ENCODE data around the gene CDCA4. TPM values are rescaled to one million over a fixed set of nuclear protein-coding genes. Genes with fewer than 3 reads are reported as not detected.

CDCA4 gene
- total RNA-seq, 2 experiments from 2014 or later, result 17.7 to 18.8 TPM

GRCh38 chr14:105019861-105020814, 745 bp downstream of the CDCA4 start:
- no peaks in the 10 kb centered on the region for H3K27me3 ChIP-seq (ENCODE audit: control insufficient read depth in 1 of 2, insufficient read depth in 2 of 2, low read length in 2 of 2)
- Mint-ChIP-seq H3K27me3 (no peaks in the 10 kb centered on the region), H3K9me3 (no peaks in the 10 kb centered on the region), H3K36me3 (ENCODE audit: low read depth) (peaks cover 4% of the 10 kb centered on the region), H3K27ac (peak overlapping the region; percentile 92), H3K4me1 (ENCODE audit: low read depth) (peaks cover 64% of the 10 kb centered on the region), H3K4me3 (peak overlapping the region; percentile 97)
- H3K4me3 ChIP-seq (ENCODE audit: low read length), result peak overlapping the region; percentile 66
- no peaks in the 10 kb centered on the region for H3K36me3 ChIP-seq (ENCODE audit: insufficient read depth, low read length)
- TF ChIP-seq CTCF (IDR thresholded peaks at IDR 0.05), result no peak
- ATAC-seq (ENCODE audit: poor library complexity), result peak; percentile 16
- CTCF ChIA-PET, result interaction anchor here (1.0 to 2.8 kb wide), 4 partner anchors 12 to 70 kb away, joined by 4 to 15 read pairs (median 7); no protein-coding TSS in a partner anchor
- H3K27ac ChIP-seq (ENCODE audit: low read depth in 1 of 2, low read length in 2 of 2), result peak overlapping the region; percentile 64 to 71
- peaks cover 67% of the 10 kb centered on the region for H3K4me1 ChIP-seq (ENCODE audit: insufficient read depth, low read length)
- POLR2A ChIA-PET, result interaction anchor here (0.7 to 2.1 kb wide), 20 partner anchors 11 to 471 kb away, joined by 3 to 23 read pairs (median 5); partner anchors contain the start of genes BRF1, CLBA1, GPR132 and PACS2
- intact Hi-C loops (cut with DNase I, micrococcal nuclease), result loop anchor here (2.0 to 5.0 kb wide), 5 partner anchors 25 to 292 kb away; partner anchors contain the start of genes CLBA1 (in 1 of the 2), GPR132 (in 1 of the 2), PACS2 (in 1 of the 2) and SIVA1 (in 1 of the 2)
- H3K9me3 ChIP-seq (ENCODE audit: control insufficient read depth in 1 of 2, insufficient read depth in 1 of 2, low read length in 2 of 2), result no peaks in the 10 kb centered on the region
- peak; percentile 17 to 88 (median 52) for DNase-seq

GRCh38 chr14:105018414-105018813, 2.5 kb downstream of the CDCA4 start:
- Histone ChIP-seq H3K27ac (ENCODE audit: low read depth in 1 of 2, low read length in 2 of 2) (no peak overlapping the region), H3K9me3 (ENCODE audit: control insufficient read depth in 1 of 2, insufficient read depth in 1 of 2, low read length in 2 of 2) (no peaks in the 10 kb centered on the region), H3K36me3 (ENCODE audit: insufficient read depth, low read length) (no peaks in the 10 kb centered on the region), H3K4me1 (ENCODE audit: insufficient read depth, low read length) (peaks cover 72% of the 10 kb centered on the region), H3K4me3 (ENCODE audit: low read length) (no peak overlapping the region), H3K27me3 (ENCODE audit: control insufficient read depth in 1 of 2, insufficient read depth in 2 of 2, low read length in 2 of 2) (no peaks in the 10 kb centered on the region)
- DNase-seq (no peak), ATAC-seq (ENCODE audit: poor library complexity) (no peak)
- Mint-ChIP-seq H3K9me3 (no peaks in the 10 kb centered on the region), H3K36me3 (ENCODE audit: low read depth) (peaks cover 4% of the 10 kb centered on the region), H3K4me3 (peak overlapping the region; percentile 97), H3K4me1 (ENCODE audit: low read depth) (peaks cover 70% of the 10 kb centered on the region), H3K27ac (peak overlapping the region; percentile 92), H3K27me3 (no peaks in the 10 kb centered on the region)
- CTCF ChIA-PET, result interaction anchor here (5.3 kb wide), 1 partner anchor 27 kb away, joined by 23 read pairs; no protein-coding TSS in a partner anchor
- intact Hi-C loops (cut with DNase I, micrococcal nuclease), result loop anchor here in 1 of 2 experiments (1.0 kb wide), 1 partner anchor 32 kb away; no protein-coding TSS in a partner anchor
- TF ChIP-seq CTCF (IDR thresholded peaks at IDR 0.05), result no peak
- POLR2A ChIA-PET, result no interaction called here

- ATAC-seq (ENCODE audit: poor library complexity) (no peak), DNase-seq (no peak)
- H3K27ac Mint-ChIP-seq, result peak overlapping the region; percentile 43
- peaks cover 11% of the 10 kb centered on the region for H3K36me3 ChIP-seq (ENCODE audit: insufficient read depth, low read length)
- H3K36me3 Mint-ChIP-seq (ENCODE audit: low read depth), result peaks cover 9% of the 10 kb centered on the region
- H3K27me3 Mint-ChIP-seq, result no peaks in the 10 kb centered on the region
- no peaks in the 10 kb centered on the region for H3K9me3 ChIP-seq (ENCODE audit: control insufficient read depth in 1 of 2, insufficient read depth in 1 of 2, low read length in 2 of 2)
- peak overlapping the region; percentile 34 for H3K4me3 Mint-ChIP-seq
- peaks cover 64% of the 10 kb centered on the region for H3K4me1 Mint-ChIP-seq (ENCODE audit: low read depth)
- intact Hi-C loops (cut with DNase I, micrococcal nuclease), result no loop called here
- no peaks in the 10 kb centered on the region for H3K9me3 Mint-ChIP-seq
- no peak for TF ChIP-seq CTCF (IDR thresholded peaks at IDR 0.05)
- no peaks in the 10 kb centered on the region for H3K27me3 ChIP-seq (ENCODE audit: control insufficient read depth in 1 of 2, insufficient read depth in 2 of 2, low read length in 2 of 2)
- no peak overlapping the region for H3K27ac ChIP-seq (ENCODE audit: low read depth in 1 of 2, low read length in 2 of 2)
- H3K4me3 ChIP-seq (ENCODE audit: low read length), result no peak overlapping the region
- CTCF ChIA-PET, result interaction anchor here (5.3 kb wide), 1 partner anchor 29 kb away, joined by 23 read pairs; no protein-coding TSS in a partner anchor
- H3K4me1 ChIP-seq (ENCODE audit: insufficient read depth, low read length), result peaks cover 74% of the 10 kb centered on the region
- POLR2A ChIA-PET, result interaction anchor here (1.0 to 1.4 kb wide), 2 partner anchors 30 to 44 kb away, joined by 3 read pairs; partner anchors contain the start of gene CLBA1
These were observed 5.0 kb downstream of the CDCA4 start for GRCh38 chr14:105015905-105016304.
